ENCODE data around the gene RNU4-1.

GRCh38 chr12:120324841-120325417 is 31.9 kb upstream of the RNU4-1 start:
- TF ChIP-seq CTCF (IDR thresholded peaks at IDR 0.05; ENCODE audit: low read length), result no peak
- no peak for TF ChIP-seq EZH2 (IDR thresholded peaks at IDR 0.05; ENCODE audit: borderline replicate concordance, low read length)
